AG10803 (cell line): ENCODE measurements around the gene PLIN5.
A peak's percentile ranks its signal among the peaks of the same experiment; 100 is the strongest.
"Not testable (repeated sequence)": the region's sequence is repeated elsewhere in the genome, so short reads cannot be mapped to it uniquely, and the experiment has no call there.

Experiments
- DNase-seq: peaks from one replicate; pipeline ENCODE4 v3.0.0; 2010; ENCODE audit warnings: low read depth
- H3K4me3 ChIP-seq: 2 replicates; pipeline ENCODE4 v1.5.1; 2011; ENCODE audit warnings: mild to moderate bottlenecking, low read length, control low read depth
- TF ChIP-seq, protein P1 (sequence below): conservative IDR thresholded peaks from 2 replicates; pipeline ENCODE4 v1.5.1; 2011; ENCODE audit warnings: mild to moderate bottlenecking, low read length, control low read depth, inconsistent platforms

PLIN5 gene

GRCh38 chr19:4573682-4574081 lies 38.7 kb upstream of the PLIN5 start:
- no peak overlapping the region for H3K4me3 ChIP-seq
- no peak for DNase-seq
- TF ChIP-seq, protein P1, sequence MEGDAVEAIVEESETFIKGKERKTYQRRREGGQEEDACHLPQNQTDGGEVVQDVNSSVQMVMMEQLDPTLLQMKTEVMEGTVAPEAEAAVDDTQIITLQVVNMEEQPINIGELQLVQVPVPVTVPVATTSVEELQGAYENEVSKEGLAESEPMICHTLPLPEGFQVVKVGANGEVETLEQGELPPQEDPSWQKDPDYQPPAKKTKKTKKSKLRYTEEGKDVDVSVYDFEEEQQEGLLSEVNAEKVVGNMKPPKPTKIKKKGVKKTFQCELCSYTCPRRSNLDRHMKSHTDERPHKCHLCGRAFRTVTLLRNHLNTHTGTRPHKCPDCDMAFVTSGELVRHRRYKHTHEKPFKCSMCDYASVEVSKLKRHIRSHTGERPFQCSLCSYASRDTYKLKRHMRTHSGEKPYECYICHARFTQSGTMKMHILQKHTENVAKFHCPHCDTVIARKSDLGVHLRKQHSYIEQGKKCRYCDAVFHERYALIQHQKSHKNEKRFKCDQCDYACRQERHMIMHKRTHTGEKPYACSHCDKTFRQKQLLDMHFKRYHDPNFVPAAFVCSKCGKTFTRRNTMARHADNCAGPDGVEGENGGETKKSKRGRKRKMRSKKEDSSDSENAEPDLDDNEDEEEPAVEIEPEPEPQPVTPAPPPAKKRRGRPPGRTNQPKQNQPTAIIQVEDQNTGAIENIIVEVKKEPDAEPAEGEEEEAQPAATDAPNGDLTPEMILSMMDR = no peak

GRCh38 chr19:4571305-4571917 lies 36.4 kb upstream of the PLIN5 start:
- TF ChIP-seq, protein P1 = no peak
- no peak overlapping the region for H3K4me3 ChIP-seq
- DNase-seq = no peak

DNA sequence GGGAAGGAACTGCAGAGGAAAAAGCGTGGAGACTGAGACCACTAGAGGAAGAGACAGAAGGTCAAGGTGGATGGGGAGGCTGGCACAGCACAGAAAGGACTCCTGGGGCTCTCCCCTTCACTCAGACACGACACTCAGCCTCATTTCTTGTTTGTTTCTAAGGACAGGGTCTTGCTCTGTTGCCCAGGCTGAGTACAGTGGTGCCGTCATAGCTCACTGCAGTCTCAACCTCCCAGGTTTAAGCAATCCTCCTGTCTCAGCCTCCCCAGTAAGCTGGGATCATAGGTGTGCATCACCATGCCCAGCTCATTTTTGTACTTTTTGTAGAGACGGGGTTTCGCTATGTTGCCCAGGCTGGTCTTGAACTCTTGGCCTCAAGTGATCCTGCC lies 35.9 kb upstream of the PLIN5 start:
- TF ChIP-seq, protein P1 = no peak
- no peak for DNase-seq
- no peak overlapping the region for H3K4me3 ChIP-seq

- TF ChIP-seq, protein P1 = no peak
- DNase-seq = no peak
- H3K4me3 ChIP-seq = no peak overlapping the region
These were observed 35.4 kb upstream of the PLIN5 start for GRCh38 chr19:4570402-4570801.

GRCh38 chr19:4568886-4569285 lies 33.9 kb upstream of the PLIN5 start:
- no peak overlapping the region for H3K4me3 ChIP-seq
- no peak for DNase-seq
- TF ChIP-seq, protein P1 = no peak

- peak; percentile 35 for DNase-seq
- no peak overlapping the region for H3K4me3 ChIP-seq
- TF ChIP-seq, protein P1 = peak; percentile 71
These were observed 32.6 kb upstream of the PLIN5 start for GRCh38 chr19:4567584-4568071.

DNA sequence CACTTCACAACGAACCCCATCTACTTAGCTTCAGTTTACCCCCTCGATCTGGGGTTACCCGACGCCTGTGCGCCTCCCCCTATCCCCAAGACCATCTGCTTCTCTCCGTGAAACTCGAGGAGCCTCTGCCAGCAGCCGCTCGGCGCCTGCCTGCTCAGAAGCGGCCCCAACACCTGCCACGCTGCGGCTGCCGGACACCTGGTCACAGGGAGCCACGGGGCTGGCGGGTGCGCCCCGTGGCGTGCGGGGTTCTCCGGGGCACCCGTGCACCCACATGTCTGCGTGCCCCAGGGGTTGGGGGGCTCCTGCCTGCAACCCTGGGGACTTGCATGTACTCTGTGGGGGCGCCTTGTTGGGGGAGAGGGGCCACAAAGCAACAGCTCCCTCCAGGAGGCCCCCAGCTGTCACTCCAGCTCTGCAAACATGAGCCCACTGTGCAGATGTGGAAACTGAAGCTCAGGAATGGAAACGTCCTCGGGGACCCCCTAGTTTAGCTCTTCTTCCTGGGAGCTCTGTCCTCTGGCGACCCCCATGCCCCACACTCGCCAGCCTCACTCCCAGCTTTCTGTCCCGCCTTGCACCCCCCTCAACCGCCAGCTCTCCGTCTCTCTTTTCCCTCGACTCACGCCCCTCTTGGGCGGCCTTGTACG lies 31.5 kb upstream of the PLIN5 start:
- H3K4me3 ChIP-seq = no peak overlapping the region
- TF ChIP-seq, protein P1 = no peak
- no peak for DNase-seq

- DNase-seq, H3K4me3 ChIP-seq: not testable (repeated sequence)
These were observed 28.5 kb upstream of the PLIN5 start for GRCh38 chr19:4563562-4563961.

DNA sequence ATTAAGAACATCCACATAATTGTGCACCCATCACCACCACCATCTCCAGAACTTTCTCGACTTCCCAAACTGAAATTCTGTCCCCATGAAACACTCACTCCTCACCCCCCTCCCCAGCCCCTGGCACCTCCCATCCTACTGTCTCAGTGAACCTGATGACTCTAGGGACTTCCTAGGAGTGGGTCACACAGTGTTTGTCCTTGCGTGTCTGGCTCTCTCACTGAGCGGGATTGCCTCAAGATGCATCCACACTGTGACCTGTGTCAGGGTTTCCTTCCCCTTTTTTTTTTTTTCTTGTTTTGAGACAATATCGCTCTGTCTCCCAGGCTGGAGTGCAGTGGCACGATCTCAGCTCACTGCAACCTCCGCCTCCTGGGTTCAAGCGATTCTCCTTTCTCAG lies 27.1 kb upstream of the PLIN5 start:
- H3K4me3 ChIP-seq, DNase-seq: not testable (repeated sequence)
